Measurements from ENCODE around the gene OSBPL1A. TPM values are rescaled to one million over a fixed set of nuclear protein-coding genes. Genes with fewer than 3 reads are reported as not detected.

The OSBPL1A gene
- total RNA-seq, 1 experiment from 2014 or later: 53.1 TPM

GRCh38 chr18:24293254-24293653, 104.4 kb downstream of the OSBPL1A start:
- Mint-ChIP-seq H3K4me3 (no peak overlapping the region), H3K36me3 (no peaks in the 10 kb centered on the region), H3K4me1 (no peaks in the 10 kb centered on the region), H3K27ac (peak overlapping the region; percentile 58; the same call in 1 of the 2 replicates), H3K27me3 (ENCODE audit: low read depth) (no peaks in the 10 kb centered on the region), H3K9me3 (peaks cover 7% of the 10 kb centered on the region)
- POLR2A ChIA-PET: interaction anchor here (0.7 to 1.4 kb wide), 2 partner anchors 22 to 155 kb away, joined by 3 read pairs; partner anchors contain the start of gene CABYR
- CTCF ChIA-PET: no interaction called here
- TF ChIP-seq JUN (CRISPR knock-in tag; IDR thresholded peaks at IDR 0.05): no peak
- no peak for TF ChIP-seq CTCF (IDR thresholded peaks at IDR 0.05)
- TF ChIP-seq NR1H2 (CRISPR knock-in tag; IDR thresholded peaks at IDR 0.05): no peak
- TF ChIP-seq E2F4 (CRISPR knock-in tag; IDR thresholded peaks at IDR 0.05; ENCODE audit: borderline replicate concordance, low read depth): no peak
- TF ChIP-seq RELA (CRISPR knock-in tag; IDR thresholded peaks at IDR 0.05; ENCODE audit: borderline replicate concordance): no peak
- no peak for TF ChIP-seq TP53 (CRISPR knock-in tag; IDR thresholded peaks at IDR 0.05)
- TF ChIP-seq ZNF219 (CRISPR knock-in tag; IDR thresholded peaks at IDR 0.05; ENCODE audit: borderline replicate concordance): no peak
- no peak for TF ChIP-seq AR (CRISPR knock-in tag; IDR thresholded peaks at IDR 0.05)
- TF ChIP-seq MXD4 (CRISPR knock-in tag; IDR thresholded peaks at IDR 0.05; ENCODE audit: borderline replicate concordance): no peak
- no peak for TF ChIP-seq GTF2I (CRISPR knock-in tag; conservative IDR thresholded peaks at IDR 0.05)
- TF ChIP-seq MAX (CRISPR knock-in tag; IDR thresholded peaks at IDR 0.05): no peak
- TF ChIP-seq NFATC4 (CRISPR knock-in tag; IDR thresholded peaks at IDR 0.05): no peak
- TF ChIP-seq ZNF121 (CRISPR knock-in tag; IDR thresholded peaks at IDR 0.05): no peak
- no peak for TF ChIP-seq MYBL2 (CRISPR knock-in tag; IDR thresholded peaks at IDR 0.05)
- no peak for TF ChIP-seq CREB1 (CRISPR knock-in tag; IDR thresholded peaks at IDR 0.05)
- TF ChIP-seq ATF2 (CRISPR knock-in tag; IDR thresholded peaks at IDR 0.05; ENCODE audit: borderline replicate concordance, low read depth): no peak
- no peak for TF ChIP-seq NR3C1 (CRISPR knock-in tag; conservative IDR thresholded peaks at IDR 0.05; ENCODE audit: low read depth)
- TF ChIP-seq SP1 (CRISPR knock-in tag; conservative IDR thresholded peaks at IDR 0.05): no peak
- TF ChIP-seq ESRRA (CRISPR knock-in tag; IDR thresholded peaks at IDR 0.05; ENCODE audit: borderline replicate concordance): no peak
- TF ChIP-seq ZBTB21 (CRISPR knock-in tag; IDR thresholded peaks at IDR 0.05; ENCODE audit: borderline replicate concordance): no peak
- no peak for DNase-seq (ENCODE audit: low spot score)
- peak; percentile 92 for ATAC-seq

GRCh38 chr18:24278591-24278990, 119.0 kb downstream of the OSBPL1A start:
- no peak for ATAC-seq
- peaks cover 20% of the 10 kb centered on the region for H3K9me3 Mint-ChIP-seq
- H3K36me3 Mint-ChIP-seq: peaks cover 28% of the 10 kb centered on the region
- TF ChIP-seq PRRX2 (CRISPR knock-in tag; IDR thresholded peaks at IDR 0.05) (no peak), STAT6 (CRISPR knock-in tag; conservative IDR thresholded peaks at IDR 0.05; ENCODE audit: low read depth) (no peak), RORB (CRISPR knock-in tag; IDR thresholded peaks at IDR 0.05) (no peak), ZSCAN18 (CRISPR knock-in tag; IDR thresholded peaks at IDR 0.05) (no peak), CBFB (CRISPR knock-in tag; IDR thresholded peaks at IDR 0.05; ENCODE audit: low read depth) (no peak)

More at GRCh38 chr18:24278591-24278990, 119.0 kb downstream of the OSBPL1A start:
- H3K27me3 Mint-ChIP-seq (ENCODE audit: low read depth): no peaks in the 10 kb centered on the region
- no peak overlapping the region for H3K27ac Mint-ChIP-seq
- no peak overlapping the region for H3K4me3 Mint-ChIP-seq
- ChIA-PET POLR2A (no interaction called here), CTCF (no interaction called here)
- H3K4me1 Mint-ChIP-seq: no peaks in the 10 kb centered on the region
- DNase-seq (ENCODE audit: low spot score): no peak

Measured in WTC11 (cell line).